HG03108 (cell line): Measurements from ENCODE around the gene ANKRD50.

Experiments used
- ATAC-seq: cut with Tn5 transposase; IDR thresholded peaks from one replicate; pipeline ENCODE4 v1.9.1; 2021; ENCODE audit warnings: moderate library complexity; ENCODE audit not compliant: unreplicated experiment

ANKRD50 gene

DNA sequence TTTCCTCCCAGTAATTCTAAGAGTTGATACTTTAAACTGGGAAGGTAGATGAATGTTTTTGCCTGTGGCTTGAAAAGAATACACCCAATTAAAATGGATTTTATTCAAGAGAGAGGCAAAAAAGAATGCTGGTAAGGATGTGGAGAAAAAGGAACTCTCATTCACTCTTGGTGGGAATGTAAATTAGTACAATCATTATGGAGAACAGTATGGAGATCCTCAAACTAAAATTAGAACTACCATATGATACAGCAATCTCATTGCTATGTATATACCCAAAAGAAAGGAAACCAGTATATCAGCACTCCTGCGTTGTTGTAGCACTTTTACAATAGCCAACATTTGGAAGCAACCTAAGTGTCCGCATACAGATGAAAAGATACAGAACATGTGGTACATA lies 75.2 kb downstream of the ANKRD50 start:
- ATAC-seq, result no peak

DNA sequence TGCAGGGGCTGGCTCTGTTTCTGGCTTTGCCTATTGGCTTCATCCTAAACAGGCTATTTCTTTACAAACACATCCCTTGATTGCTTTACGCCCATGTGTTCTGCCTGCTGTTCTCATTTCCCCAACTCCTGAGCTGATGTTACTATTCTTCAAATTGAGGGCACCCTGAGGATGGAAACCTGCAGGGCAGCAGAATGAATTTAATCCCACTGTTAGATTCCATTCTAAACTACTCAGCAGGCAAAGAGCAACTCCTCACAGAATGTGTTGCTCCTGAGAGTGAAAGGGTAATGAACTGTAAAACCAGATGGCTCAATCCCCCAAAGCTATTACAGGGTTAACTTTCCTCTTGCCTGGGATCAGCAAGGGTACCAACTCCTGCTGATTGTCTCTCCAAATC lies 75.7 kb downstream of the ANKRD50 start:
- ATAC-seq, result no peak

DNA sequence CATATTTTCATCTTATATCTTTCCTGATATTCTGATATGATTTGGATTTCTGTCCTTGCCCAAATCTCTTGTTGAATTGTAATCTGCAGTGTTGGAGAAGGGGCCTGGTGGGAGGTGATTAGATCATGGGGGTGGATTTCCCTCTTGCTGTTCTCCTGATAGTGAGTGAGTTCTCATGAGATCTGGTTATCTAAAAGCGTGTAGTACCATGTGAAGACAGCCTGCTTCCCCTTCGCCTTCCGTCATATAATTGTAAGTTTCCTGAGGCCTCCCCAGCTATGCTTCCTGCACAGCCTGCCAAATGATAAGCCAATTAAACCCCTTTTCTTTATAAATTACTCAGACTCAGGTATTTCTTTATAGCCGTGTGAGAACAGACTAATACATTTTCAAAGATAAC lies 77.2 kb downstream of the ANKRD50 start:
- ATAC-seq, result no peak

DNA sequence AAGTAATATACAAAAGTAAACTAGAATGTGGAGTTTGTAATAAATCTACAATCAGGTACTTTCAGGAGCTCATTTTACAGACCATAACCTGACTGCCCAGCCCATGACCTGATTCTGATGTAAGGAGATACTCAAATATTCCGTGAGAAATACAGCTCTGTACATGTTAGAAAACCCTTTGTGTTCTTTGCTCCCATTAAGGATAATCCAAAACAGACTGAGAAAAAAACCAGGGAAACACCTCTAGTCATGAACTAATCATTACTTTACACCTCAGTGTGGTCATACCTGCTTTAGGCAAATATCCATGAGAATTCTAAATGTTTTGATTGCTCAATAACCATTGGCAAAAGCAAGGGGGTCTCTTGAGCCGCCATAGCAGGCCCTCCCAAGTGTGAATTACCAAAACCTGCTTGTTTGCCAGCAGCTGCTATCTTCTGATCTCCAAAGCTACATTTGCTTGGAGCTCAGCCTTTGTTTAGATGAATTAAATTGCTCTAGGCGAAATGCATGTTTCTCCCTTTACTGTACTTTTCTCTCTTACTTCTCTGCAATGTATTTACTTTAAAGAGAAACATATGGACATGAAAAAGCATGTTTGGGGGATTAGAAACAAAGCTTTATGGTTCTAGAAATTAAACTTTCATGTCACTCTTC lies 79.1 kb downstream of the ANKRD50 start:
- ATAC-seq, result no peak

DNA sequence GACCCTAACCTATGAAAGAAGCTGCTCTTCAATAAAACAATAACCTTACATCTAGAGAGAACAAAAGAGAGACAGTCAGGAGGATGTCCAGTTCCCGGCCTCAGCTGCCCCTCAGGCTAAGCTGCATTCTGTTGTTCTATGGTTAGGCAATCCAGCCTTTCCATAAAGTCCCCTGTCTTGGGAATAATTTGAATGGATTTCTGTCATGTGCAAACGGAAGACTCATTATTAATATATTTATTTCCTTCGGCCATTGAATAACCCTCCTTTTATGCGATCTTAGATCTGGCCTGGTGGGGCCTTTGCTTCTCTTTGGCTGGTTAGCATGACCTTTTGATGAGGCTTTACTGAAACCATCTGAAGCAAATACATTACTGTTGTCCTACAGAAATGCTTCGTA lies 80.1 kb downstream of the ANKRD50 start:
- no peak for ATAC-seq

DNA sequence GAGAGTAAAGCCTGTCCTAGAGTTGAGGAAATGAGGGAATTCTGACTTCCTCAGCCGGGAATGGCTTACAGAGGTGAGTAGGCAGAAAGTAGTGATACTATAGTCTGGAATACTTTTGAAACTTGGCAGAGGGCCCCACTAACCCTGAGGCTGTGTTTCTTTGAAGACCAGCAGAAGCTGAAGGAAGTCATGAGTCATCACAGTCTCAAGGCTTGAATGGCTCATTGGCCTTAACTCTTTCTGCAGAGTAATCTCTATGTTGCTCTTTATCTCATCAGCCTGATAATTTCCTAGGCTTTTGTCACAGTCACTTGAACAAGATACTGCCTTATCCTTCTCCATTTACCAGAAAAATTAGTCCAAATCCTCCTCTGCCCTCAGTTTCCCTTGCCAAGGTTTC lies 80.8 kb downstream of the ANKRD50 start:
- ATAC-seq, result peak; percentile 74

DNA sequence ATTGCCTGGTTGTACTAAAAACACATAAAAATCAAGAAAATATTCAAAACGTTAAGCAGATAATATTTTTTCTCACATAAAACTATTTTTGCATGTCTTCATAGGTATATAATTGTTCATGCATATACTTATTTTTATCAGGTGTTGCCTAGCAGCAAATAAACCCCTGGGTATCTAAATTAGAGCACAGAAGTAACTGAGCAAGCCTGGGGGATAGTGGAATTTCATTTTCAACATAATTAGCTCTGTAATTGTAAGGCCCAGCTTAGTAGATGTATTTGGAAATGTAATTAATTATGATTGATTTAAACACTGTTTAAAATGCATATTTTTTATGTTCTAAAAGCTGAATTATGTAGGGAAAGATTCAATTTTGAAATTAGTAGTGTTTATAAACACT lies 82.9 kb downstream of the ANKRD50 start:
- ATAC-seq, result no peak
